GM21619 (cell line): Measurements from ENCODE around the gene TPPP.

Experiments
- ATAC-seq: cut with Tn5 transposase; IDR thresholded peaks from one replicate; pipeline ENCODE4 v1.9.1; 2021; ENCODE audit not compliant: unreplicated experiment

Gene TPPP

GRCh38 chr5:665956-666711 is 27.0 kb downstream of the TPPP start:
- ATAC-seq = no peak

- ATAC-seq = no peak
These were observed 27.6 kb downstream of the TPPP start for GRCh38 chr5:665541-665955.

DNA sequence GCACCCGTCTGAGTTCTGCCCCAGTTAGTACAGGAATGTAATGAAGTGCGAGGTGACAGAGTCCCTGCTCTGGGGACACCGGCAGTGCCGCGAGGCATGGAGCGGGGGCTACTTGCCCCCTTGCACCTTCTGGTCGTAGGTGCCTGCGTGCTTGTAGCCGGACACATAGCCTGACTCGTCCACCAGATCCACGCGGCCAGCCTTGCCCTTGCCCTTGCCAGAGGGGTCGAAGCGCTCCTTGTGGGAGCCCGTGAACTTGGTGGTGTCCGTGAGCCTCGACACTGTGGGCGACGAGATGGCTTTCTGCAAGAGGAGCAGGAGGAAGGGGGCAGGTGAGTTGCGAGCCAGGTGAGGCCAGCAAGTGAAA is 28.2 kb downstream of the TPPP start:
- ATAC-seq = no peak

- ATAC-seq = no peak
These were observed 28.7 kb downstream of the TPPP start for GRCh38 chr5:664343-664993.

GRCh38 chr5:663436-664342 is 29.5 kb downstream of the TPPP start:
- ATAC-seq = no peak

DNA sequence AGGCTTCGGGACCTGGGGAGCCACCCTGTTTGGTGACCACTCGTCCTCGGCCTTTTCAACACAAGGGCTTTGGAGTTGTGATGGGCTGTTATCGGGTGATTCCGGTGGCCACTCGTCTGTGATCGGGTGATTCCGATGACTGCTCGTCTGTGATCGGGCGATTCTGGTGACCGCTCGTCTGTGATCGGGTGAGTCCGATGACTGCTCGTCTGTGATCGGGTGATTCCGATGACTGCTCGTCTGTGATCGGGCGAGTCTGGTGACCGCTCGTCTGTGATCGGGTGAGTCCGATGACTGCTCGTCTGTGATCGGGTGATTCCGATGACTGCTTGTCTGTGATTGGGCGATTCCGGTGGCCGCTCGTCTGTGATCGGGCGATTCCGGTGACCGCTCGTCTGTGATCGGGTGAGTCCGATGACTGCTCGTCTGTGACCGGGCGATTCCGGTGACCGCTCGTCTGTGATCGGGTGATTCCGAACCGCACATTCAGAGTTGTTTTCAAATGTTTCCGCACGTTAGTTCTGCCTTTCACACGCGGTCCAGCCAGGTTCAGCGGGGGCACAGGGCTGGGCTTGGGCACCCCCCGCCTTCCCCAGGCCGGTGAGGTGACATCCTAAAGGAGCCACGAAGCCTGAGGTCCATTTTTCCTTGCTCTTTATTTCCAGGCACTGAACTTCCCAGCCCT is 30.3 kb downstream of the TPPP start:
- no peak for ATAC-seq

DNA sequence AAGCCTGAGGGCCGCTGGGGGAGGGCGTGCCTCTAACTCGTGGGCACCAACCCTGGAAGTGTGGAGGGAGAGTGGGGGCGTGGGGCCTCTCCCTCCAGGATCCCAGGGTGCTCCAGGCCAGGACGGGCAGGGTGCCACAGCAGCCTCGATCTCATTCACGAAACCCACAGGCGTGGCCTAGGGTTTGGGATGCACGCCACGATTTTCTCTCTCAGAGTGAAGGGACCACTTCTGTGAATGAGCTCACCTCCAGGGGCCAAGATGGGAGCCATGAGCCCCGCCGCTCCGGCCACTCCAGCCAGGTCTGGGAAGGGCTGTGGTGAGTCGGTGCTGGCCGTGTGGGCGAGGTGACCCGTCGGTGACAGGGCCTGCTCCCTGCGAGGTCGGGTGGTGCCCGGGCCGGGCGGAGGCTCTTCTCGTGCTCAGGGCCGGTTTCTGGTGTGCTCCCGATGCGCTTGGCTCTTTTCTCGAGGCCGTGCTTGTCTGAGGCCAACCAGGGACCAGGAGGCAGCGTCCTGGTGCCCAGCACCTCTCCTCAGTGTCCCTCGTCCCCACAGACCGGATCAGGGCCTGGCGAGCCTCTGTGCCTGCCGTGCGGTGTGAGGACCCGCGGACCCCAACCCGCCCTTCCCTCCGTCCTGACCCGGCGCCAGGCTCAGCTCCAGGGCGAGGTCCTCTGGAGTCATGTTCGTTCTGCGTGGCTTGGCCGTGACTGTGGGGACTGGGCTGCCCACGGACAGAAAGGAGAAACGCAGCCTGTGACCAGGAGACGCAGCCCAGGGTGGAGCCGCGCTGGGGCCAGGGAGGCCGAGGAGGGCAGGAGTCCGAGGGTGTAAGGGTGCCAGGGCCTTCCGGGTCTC is 31.0 kb downstream of the TPPP start:
- no peak for ATAC-seq

DNA sequence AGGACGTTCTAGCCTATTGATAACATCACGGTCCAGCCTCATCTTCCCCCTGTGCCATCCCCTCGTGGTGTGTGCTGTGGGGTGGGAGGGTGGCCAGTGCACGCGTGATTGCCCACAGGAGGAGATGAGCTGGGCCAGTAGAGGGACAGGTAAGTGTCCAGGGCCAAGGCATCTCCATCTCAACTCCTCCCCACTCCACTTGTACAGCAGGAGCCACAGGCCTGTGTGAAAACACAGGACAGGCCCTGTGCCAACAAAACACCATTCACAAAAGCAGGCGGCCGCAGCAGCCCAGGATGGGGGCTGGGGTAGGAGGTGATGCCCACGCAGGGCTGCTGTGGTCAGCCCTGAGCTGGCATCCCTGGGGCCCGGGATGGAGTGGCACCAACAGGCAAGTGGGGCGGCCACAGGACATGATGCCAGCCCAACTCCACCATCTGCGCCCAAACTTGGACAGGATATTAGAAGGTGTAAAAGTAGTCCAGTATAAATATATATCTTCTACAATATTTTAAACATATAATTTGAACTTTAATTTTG is 32.6 kb downstream of the TPPP start:
- ATAC-seq = no peak

- no peak for ATAC-seq
These were observed 33.5 kb downstream of the TPPP start for GRCh38 chr5:659496-660263.

GRCh38 chr5:658103-658502 is 35.0 kb downstream of the TPPP start:
- ATAC-seq = no peak

- ATAC-seq = no peak
These were observed 35.6 kb downstream of the TPPP start for GRCh38 chr5:657570-657969.

DNA sequence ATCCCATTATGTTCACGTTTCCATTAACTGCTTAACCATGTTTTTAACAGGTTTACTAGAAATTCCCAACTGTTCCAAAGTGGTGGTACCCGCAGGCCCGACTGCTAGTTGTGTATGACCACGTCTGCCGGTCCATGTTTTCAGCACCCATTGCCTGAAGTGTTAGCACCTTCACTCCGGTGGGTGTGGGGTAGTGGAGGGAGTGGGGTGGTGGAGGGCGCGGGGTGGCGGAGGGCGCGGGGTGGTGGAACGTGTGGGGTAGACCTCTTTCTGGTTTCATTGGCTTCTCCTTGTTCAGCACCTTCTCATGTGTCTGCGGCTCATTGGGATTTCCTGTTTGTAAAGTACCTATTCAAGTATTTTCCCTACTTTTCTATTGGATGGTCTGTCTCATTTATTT is 37.7 kb downstream of the TPPP start:
- ATAC-seq = no peak

DNA sequence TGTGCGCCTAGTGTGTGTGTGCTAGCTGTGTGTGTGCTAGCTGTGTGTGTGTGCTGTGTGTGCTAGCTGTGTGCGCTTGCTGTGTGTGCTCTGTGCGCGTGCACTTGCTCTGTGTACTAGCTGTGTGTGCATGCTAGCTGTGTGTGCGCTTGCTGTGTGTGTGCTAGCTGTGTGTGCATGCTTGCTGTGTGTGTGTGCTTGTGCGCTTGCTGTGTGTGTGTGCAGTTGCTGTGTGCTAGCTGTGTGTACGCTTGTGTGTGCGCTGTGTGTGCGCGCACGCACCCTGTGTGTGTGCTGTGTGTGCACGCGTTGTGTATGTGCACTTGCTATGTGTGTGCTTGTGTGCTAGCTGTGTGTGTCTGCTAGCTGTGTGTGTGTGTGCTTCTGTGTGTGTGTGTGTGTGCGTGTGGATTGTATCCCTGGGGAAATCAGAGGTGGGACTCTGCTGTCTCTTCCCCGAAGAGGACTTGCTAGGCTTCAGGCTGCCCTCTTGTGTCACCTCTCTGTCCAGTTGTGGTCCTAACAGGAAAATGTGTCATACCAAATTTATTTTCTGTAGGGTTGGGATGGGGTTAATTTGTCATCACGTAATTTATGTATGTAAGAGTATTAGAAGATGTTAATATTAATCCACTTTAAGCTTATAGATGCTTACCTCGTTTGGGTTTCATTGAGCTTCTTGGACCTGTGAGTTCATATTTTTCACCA is 38.9 kb downstream of the TPPP start:
- no peak for ATAC-seq

DNA sequence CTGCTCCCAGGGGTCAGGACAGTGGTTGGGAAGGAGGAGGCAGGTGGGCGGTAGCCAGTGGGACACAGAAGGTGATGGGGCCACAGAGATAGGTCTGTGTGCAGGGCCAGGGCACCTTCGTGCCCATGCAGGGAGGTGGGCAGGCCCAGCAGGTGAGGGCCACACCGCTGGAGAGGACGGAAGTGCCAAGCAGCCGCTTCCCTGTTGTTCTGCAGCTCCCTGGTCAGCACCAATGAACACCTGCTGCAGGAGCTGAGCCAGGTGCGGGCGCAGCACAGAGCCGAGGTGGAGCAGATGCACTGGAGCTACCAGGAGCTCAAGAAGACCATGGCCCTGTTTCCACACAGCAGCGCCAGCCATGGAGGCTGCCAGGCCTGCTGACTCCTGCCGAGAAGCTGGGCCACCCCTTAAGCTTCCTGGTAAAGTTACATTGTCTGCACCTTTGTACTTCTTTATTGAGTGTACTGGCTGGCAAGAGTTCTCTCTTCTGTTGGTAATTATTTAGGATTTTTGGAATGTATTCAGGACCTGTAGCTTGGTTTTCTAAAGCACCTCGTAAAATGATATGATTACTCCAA is 40.3 kb downstream of the TPPP start:
- no peak for ATAC-seq

DNA sequence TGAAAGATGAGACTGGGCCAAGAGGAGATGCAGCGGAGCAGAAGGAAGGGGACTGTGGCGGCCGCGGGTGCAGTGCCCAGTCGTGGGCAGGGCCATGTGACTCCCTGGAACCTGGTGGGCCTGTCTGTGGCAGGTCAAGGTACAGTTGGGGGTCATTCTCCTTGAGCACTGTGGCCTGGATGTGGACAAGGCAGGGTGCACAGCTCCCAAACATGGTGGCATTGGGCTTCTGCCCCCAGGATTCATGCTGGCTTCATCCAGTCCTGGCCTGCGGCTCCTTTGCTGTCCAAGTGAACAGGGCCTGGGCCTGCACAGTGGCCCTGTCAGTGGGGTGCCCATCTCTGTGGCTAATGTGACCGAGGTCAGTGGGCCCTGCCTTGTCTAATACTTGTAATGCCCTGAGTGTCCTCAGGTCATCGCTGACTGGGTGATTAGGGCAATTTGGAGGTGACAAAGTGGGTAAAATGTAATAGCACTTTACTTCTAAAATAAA is 41.1 kb downstream of the TPPP start:
- ATAC-seq = no peak

DNA sequence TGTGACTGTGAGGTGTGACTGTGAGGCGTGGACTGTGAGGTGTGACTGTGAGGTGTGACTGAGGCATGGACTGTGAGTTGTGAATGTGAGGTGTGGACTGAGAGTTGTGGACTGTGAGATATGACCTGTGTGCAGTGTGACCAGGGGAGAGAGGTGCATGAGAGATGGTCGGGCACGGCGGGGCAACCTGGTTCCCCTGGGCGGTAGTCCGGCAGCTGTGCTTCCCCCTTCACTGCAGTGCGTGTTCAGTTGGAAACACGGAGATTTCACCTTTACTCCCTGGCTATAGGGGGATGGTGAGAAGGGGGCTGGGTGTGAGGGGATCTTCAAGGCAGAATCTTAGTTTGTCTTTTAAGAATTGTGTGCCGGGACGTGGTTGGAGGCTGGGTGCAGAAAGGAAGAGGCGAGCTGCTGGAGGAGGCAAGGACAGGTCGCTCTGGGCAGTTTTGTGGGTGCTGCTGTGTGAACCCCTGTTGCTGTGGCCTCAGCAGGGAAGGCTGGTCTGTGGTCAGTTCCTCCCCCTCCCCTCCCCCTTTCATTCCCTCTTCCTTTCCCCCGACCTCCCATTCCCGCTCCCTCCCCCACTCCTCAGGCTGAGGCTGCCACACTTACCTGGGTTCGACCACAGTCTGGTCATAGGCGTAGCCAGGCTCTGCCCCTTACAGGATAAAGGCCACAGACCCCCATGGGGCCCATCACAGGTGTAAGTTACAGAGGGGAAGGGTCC is 41.7 kb downstream of the TPPP start:
- no peak for ATAC-seq

GRCh38 chr5:647727-648126 is 45.4 kb downstream of the TPPP start:
- ATAC-seq = no peak
